Neural progenitor cell (in vitro differentiated cells): ENCODE measurements around the gene AIFM2. TPM values are rescaled to one million over a fixed set of nuclear protein-coding genes. Genes with fewer than 3 reads are reported as not detected.

Source experiments
- DNase-seq: peaks from one replicate; pipeline ENCODE4 v3.0.0-alpha.2; 2016; ENCODE audit warnings: low spot score
- H2AFZ ChIP-seq: fragments of 200-600 bp; sonication (generic); replicated peaks from 2 replicates; pipeline ENCODE4 v1.6.1; 2016; ENCODE audit warnings: antibody characterized with exemption
- H3F3A ChIP-seq: fragments of 200-600 bp; sonication (generic); 2 replicates; pipeline ENCODE4 v1.6.1; 2016; ENCODE audit warnings: antibody characterized with exemption, low read depth
- H3K27ac ChIP-seq: fragments of 200-600 bp; sonication (generic); 2 replicates; pipeline ENCODE4 v1.5.1; 2016; ENCODE audit warnings: mild to moderate bottlenecking
- H3K27me3 ChIP-seq: fragments of 200-600 bp; sonication (generic); 2 replicates; pipeline ENCODE4 v1.6.1; 2016; ENCODE audit warnings: mild to moderate bottlenecking, moderate library complexity
- H3K36me3 ChIP-seq: fragments of 200-600 bp; sonication (generic); 2 replicates; pipeline ENCODE4 v1.5.1; 2016
- H3K4me1 ChIP-seq: fragments of 200-600 bp; sonication (generic); 2 replicates; pipeline ENCODE4 v1.6.1; 2016; ENCODE audit warnings: mixed run types
- H3K4me2 ChIP-seq: fragments of 200-600 bp; sonication (generic); 2 replicates; pipeline ENCODE4 v1.6.1; 2016
- H3K4me3 ChIP-seq: fragments of 200-600 bp; sonication (generic); 2 replicates; pipeline ENCODE4 v1.5.1; 2016
- H3K79me2 ChIP-seq: fragments of 200-600 bp; sonication (generic); 2 replicates; pipeline ENCODE4 v1.6.1; 2016; ENCODE audit warnings: low read depth
- H3K9ac ChIP-seq: fragments of 200-600 bp; sonication (generic); 2 replicates; pipeline ENCODE4 v1.6.1; 2016
- H3K9me3 ChIP-seq: fragments of 200-600 bp; sonication (generic); 2 replicates; pipeline ENCODE4 v1.5.1; 2016; ENCODE audit warnings: low read depth
- H4K20me1 ChIP-seq: fragments of 200-600 bp; sonication (generic); 2 replicates; pipeline ENCODE4 v1.6.1; 2016; ENCODE audit warnings: low read depth
- H3K27ac Mint-ChIP-seq: 3 replicates; pipeline ENCODE4 v1.8.0; 2021; ENCODE audit warnings: mixed read lengths
- H3K27me3 Mint-ChIP-seq: 2 replicates; pipeline ENCODE4 v1.8.0; 2022; ENCODE audit warnings: low read depth, mild to moderate bottlenecking, inconsistent platforms, moderate library complexity, mixed read lengths; ENCODE audit not compliant: insufficient read depth
- H3K36me3 Mint-ChIP-seq: 3 replicates; pipeline ENCODE4 v1.8.0; 2021; ENCODE audit warnings: mixed read lengths
- H3K4me1 Mint-ChIP-seq: 3 replicates; pipeline ENCODE4 v1.8.0; 2021; ENCODE audit warnings: mixed read lengths
- H3K4me3 Mint-ChIP-seq: 3 replicates; pipeline ENCODE4 v1.8.0; 2021; ENCODE audit warnings: mild to moderate bottlenecking, moderate library complexity, mixed read lengths
- H3K9me3 Mint-ChIP-seq: 3 replicates; pipeline ENCODE4 v1.8.0; 2020; ENCODE audit warnings: mixed read lengths
- EZH2 ChIP-seq: fragments of 200-600 bp; sonication (generic); IDR thresholded peaks from 2 replicates; pipeline ENCODE4 v1.6.1; 2017; ENCODE audit warnings: antibody characterized with exemption, mild to moderate bottlenecking, moderate library complexity
- EZH2phosphoT487 ChIP-seq: fragments of 200-600 bp; sonication (generic); IDR thresholded peaks from 2 replicates; pipeline ENCODE4 v1.6.1; 2017; ENCODE audit warnings: antibody characterized with exemption
- total RNA-seq: library from RNA; depleted of rRNA; stranded (reverse); fragments of >200 nt; gene quantifications from 2 replicates; pipeline ENCODE4 v1.2.3, GENCODE V29; 2015; ENCODE audit warnings: low replicate concordance
- TF ChIP-seq, protein P1 (sequence below): fragments of 200-600 bp; sonication (generic); IDR thresholded peaks from 2 replicates; pipeline ENCODE4 v1.5.1; 2017; ENCODE audit warnings: antibody characterized with exemption, mild to moderate bottlenecking

The AIFM2 gene
- total RNA-seq, 1 donor from 2014 or later: 1.1 TPM

DNA sequence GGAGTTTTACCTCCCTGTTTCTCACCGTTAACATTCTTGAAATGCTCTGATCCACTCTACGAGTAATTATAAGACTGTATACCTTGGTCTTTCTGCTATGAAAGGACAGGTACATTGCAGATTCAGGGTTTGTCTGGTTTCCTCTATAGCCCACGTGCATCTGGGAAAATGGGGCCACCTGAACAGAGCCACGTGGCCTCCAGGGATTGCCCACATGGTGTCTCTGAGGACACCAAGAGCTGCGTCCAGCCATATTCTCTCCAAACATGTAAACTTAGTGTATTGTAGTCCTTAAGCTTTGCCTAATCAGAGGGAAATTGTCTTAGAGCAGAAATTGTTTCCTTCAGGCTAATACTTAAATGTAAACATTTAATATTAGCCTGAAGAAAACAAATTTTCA, 63.3 kb downstream of the AIFM2 start:
- no peak for DNase-seq
- H3K9ac ChIP-seq: no peak overlapping the region
- H3K4me2 ChIP-seq: no peak overlapping the region
- H4K20me1 ChIP-seq: peaks cover 99% of the 10 kb centered on the region
- H3K4me3 Mint-ChIP-seq: no peak overlapping the region
- H3K9me3 ChIP-seq: no peaks in the 10 kb centered on the region
- H3K27me3 ChIP-seq: no peaks in the 10 kb centered on the region
- H3K9me3 Mint-ChIP-seq: peaks cover 3% of the 10 kb centered on the region
- TF ChIP-seq EZH2phosphoT487 (no peak), EZH2 (no peak)
- TF ChIP-seq, protein P1, sequence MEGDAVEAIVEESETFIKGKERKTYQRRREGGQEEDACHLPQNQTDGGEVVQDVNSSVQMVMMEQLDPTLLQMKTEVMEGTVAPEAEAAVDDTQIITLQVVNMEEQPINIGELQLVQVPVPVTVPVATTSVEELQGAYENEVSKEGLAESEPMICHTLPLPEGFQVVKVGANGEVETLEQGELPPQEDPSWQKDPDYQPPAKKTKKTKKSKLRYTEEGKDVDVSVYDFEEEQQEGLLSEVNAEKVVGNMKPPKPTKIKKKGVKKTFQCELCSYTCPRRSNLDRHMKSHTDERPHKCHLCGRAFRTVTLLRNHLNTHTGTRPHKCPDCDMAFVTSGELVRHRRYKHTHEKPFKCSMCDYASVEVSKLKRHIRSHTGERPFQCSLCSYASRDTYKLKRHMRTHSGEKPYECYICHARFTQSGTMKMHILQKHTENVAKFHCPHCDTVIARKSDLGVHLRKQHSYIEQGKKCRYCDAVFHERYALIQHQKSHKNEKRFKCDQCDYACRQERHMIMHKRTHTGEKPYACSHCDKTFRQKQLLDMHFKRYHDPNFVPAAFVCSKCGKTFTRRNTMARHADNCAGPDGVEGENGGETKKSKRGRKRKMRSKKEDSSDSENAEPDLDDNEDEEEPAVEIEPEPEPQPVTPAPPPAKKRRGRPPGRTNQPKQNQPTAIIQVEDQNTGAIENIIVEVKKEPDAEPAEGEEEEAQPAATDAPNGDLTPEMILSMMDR: no peak
- peaks cover 4% of the 10 kb centered on the region for H3K36me3 ChIP-seq
- H3K4me1 Mint-ChIP-seq: no peaks in the 10 kb centered on the region
- no peak overlapping the region for H3K27ac ChIP-seq
- H3F3A ChIP-seq: peaks cover 3% of the 10 kb centered on the region
- peaks cover 9% of the 10 kb centered on the region for H3K4me1 ChIP-seq
- H3K27me3 Mint-ChIP-seq: peaks cover 5% of the 10 kb centered on the region
- peaks cover 57% of the 10 kb centered on the region for H3K36me3 Mint-ChIP-seq
- no peak overlapping the region for H3K27ac Mint-ChIP-seq
- no peak overlapping the region for H3K4me3 ChIP-seq
- no peak overlapping the region for H2AFZ ChIP-seq
- H3K79me2 ChIP-seq: peaks cover 3% of the 10 kb centered on the region

DNA sequence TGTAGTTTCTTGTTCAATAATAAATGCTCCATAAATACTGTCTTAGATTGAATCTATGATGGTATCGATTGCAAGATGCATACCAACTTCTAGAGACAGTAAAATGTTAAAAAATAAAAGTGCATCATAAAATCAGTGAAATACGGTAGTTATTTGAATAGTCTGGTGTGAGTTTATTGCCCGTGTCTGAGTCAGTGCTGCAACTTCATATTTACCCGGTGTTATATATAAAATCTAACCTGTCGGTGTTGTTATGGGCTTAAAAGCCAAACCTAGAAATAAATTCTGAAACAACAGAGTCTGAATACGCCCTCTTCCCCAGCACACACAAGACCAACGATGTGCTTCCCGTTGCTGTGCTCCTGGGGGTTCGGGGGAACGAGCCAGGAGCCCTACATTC, 63.7 kb downstream of the AIFM2 start:
- Histone ChIP-seq H3K4me3 (no peak overlapping the region), H3K9me3 (no peaks in the 10 kb centered on the region), H3K79me2 (peaks cover 3% of the 10 kb centered on the region), H3K27me3 (no peaks in the 10 kb centered on the region), H3K4me1 (peaks cover 9% of the 10 kb centered on the region), H2AFZ (no peak overlapping the region), H3K27ac (no peak overlapping the region), H3F3A (peaks cover 3% of the 10 kb centered on the region), H3K36me3 (peaks cover 4% of the 10 kb centered on the region), H3K4me2 (no peak overlapping the region), H3K9ac (no peak overlapping the region), H4K20me1 (peaks cover 99% of the 10 kb centered on the region)
- peaks cover 5% of the 10 kb centered on the region for H3K27me3 Mint-ChIP-seq
- no peak overlapping the region for H3K27ac Mint-ChIP-seq
- no peaks in the 10 kb centered on the region for H3K4me1 Mint-ChIP-seq
- H3K9me3 Mint-ChIP-seq: peaks cover 3% of the 10 kb centered on the region
- no peak for DNase-seq
- no peak for TF ChIP-seq EZH2phosphoT487
- TF ChIP-seq EZH2: no peak
- TF ChIP-seq, protein P1: no peak
- H3K4me3 Mint-ChIP-seq: no peak overlapping the region
- peaks cover 57% of the 10 kb centered on the region for H3K36me3 Mint-ChIP-seq

DNA sequence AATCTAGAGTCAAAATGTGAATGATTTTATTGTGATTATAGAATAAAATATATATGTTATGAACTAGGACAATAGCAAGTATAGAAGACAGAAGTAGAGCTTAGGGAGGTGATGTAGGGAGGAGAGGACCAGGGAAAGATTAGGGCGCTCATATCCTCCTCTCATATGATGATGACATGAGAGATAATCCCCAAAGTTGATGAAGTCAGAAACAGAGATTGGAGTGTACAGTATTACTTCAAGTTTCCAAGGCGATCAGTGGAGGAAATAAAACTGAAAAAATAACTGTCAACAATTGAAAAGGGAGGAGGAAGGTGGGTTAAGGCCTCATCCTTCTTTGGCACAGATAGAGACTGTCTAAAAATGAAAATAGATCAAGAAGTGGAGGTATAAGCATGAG, 65.0 kb downstream of the AIFM2 start:
- H3K9me3 ChIP-seq: no peaks in the 10 kb centered on the region
- H3K27me3 Mint-ChIP-seq: peaks cover 5% of the 10 kb centered on the region

More for the DNA sequence above, 65.0 kb downstream of the AIFM2 start:
- Histone ChIP-seq H3K27ac (no peak overlapping the region), H3K9ac (no peak overlapping the region), H3F3A (peaks cover 3% of the 10 kb centered on the region), H3K4me2 (no peak overlapping the region), H4K20me1 (peaks cover 99% of the 10 kb centered on the region), H3K4me1 (peaks cover 9% of the 10 kb centered on the region), H3K4me3 (no peak overlapping the region), H3K36me3 (peaks cover 4% of the 10 kb centered on the region), H3K79me2 (peaks cover 12% of the 10 kb centered on the region), H2AFZ (no peak overlapping the region), H3K27me3 (no peaks in the 10 kb centered on the region)
- Mint-ChIP-seq H3K36me3 (peaks cover 54% of the 10 kb centered on the region), H3K4me3 (no peak overlapping the region), H3K9me3 (peaks cover 3% of the 10 kb centered on the region), H3K4me1 (no peaks in the 10 kb centered on the region), H3K27ac (no peak overlapping the region)
- TF ChIP-seq EZH2phosphoT487: no peak
- TF ChIP-seq, protein P1: no peak
- DNase-seq: no peak
